HG03442 (cell line): ENCODE measurements around the gene BRD4.

Experiments used
- ATAC-seq: cut with Tn5 transposase; IDR thresholded peaks from one replicate; pipeline ENCODE4 v1.9.1; 2021; ENCODE audit warnings: mild to moderate bottlenecking, moderate library complexity; ENCODE audit not compliant: unreplicated experiment

The BRD4 gene

GRCh38 chr19:15250640-15250993, 81.7 kb downstream of the BRD4 start:
- no peak for ATAC-seq

GRCh38 chr19:15249972-15250639, 82.2 kb downstream of the BRD4 start:
- ATAC-seq: no peak

GRCh38 chr19:15249528-15249874, 82.8 kb downstream of the BRD4 start:
- no peak for ATAC-seq

GRCh38 chr19:15248648-15249527, 83.5 kb downstream of the BRD4 start:
- no peak for ATAC-seq

- ATAC-seq: no peak
Measured at GRCh38 chr19:15248106-15248505, 84.2 kb downstream of the BRD4 start.

GRCh38 chr19:15247107-15248014, 85.0 kb downstream of the BRD4 start:
- ATAC-seq: no peak

- ATAC-seq: no peak
Measured at GRCh38 chr19:15246198-15246481, 86.2 kb downstream of the BRD4 start.

GRCh38 chr19:15245370-15246197, 86.8 kb downstream of the BRD4 start:
- no peak for ATAC-seq

GRCh38 chr19:15244808-15245207, 87.5 kb downstream of the BRD4 start:
- ATAC-seq: no peak

GRCh38 chr19:15244106-15244803, 88.1 kb downstream of the BRD4 start:
- ATAC-seq: no peak

- ATAC-seq: no peak
Measured at GRCh38 chr19:15243236-15243957, 88.9 kb downstream of the BRD4 start.

- ATAC-seq: no peak
Measured at GRCh38 chr19:15241259-15241910, 91.0 kb downstream of the BRD4 start.

GRCh38 chr19:15240515-15240914, 91.8 kb downstream of the BRD4 start:
- no peak for ATAC-seq

GRCh38 chr19:15239337-15239949, 92.9 kb downstream of the BRD4 start:
- no peak for ATAC-seq

- ATAC-seq: no peak
Measured at GRCh38 chr19:15238639-15239155, 93.6 kb downstream of the BRD4 start.

- ATAC-seq: no peak
Measured at GRCh38 chr19:15237759-15238638, 94.3 kb downstream of the BRD4 start.

GRCh38 chr19:15236886-15237285, 95.5 kb downstream of the BRD4 start:
- no peak for ATAC-seq
